CD14-positive monocyte (primary cell): ENCODE data around the gene BLMH. TPM values are rescaled to one million over a fixed set of nuclear protein-coding genes. Genes with fewer than 3 reads are reported as not detected.

ENCODE experiments used
- DNase-seq, 3 donors: peaks; one replicate each; pipeline ENCODE4 v3.0.0-alpha.2; 2011 to 2022
- H2AFZ ChIP-seq: 2 replicates; pipeline ENCODE4 v1.6.0; 2012; ENCODE audit warnings: mild to moderate bottlenecking, low read depth, low read length, inconsistent platforms; ENCODE audit not compliant: insufficient read depth, poor library complexity, severe bottlenecking
- H3K27ac ChIP-seq, 2 donors: 1 replicate in 1 of 2; 2 replicates in 1 of 2; pipeline ENCODE4 v1.5.1; 2012 to 2013; ENCODE audit warnings: low read length in 2 of 2, control low read depth in 1 of 2, inconsistent platforms in 1 of 2, low read depth in 1 of 2, mild to moderate bottlenecking in 1 of 2
- H3K27me3 ChIP-seq, 2 donors: one replicate each; pipeline versions ENCODE4 v1.6.0 to v1.6.1; 2011 to 2013; ENCODE audit warnings: low read length in 2 of 2; ENCODE audit not compliant: control insufficient read depth in 2 of 2, insufficient read depth in 2 of 2
- H3K36me3 ChIP-seq, 2 donors: replicated peaks in 1 of 2; 1 replicate in 1 of 2; 2 replicates in 1 of 2; pipeline versions ENCODE4 v1.5.1 to v1.6.1; 2012 to 2013; ENCODE audit warnings: low read length in 2 of 2, control low read depth in 1 of 2, inconsistent platforms in 1 of 2, mild to moderate bottlenecking in 1 of 2; ENCODE audit not compliant: insufficient read depth in 2 of 2, control insufficient read depth in 1 of 2
- H3K4me1 ChIP-seq, 2 donors: 1 replicate in 1 of 2; 2 replicates in 1 of 2; pipeline versions ENCODE4 v1.5.1 to v1.6.1; 2012 to 2013; ENCODE audit warnings: low read length in 2 of 2, control low read depth in 1 of 2, inconsistent platforms in 1 of 2, mild to moderate bottlenecking in 1 of 2, moderate library complexity in 1 of 2; ENCODE audit not compliant: insufficient read depth in 2 of 2, control insufficient read depth in 1 of 2
- H3K4me2 ChIP-seq: replicated peaks from 2 replicates; pipeline ENCODE3; 2012; ENCODE audit warnings: low read length, moderate library complexity, mild to moderate bottlenecking; ENCODE audit not compliant: poor library complexity, severe bottlenecking; ENCODE audit errors: extremely low read depth
- H3K4me3 ChIP-seq, 3 experiments: fragments of 200-600 bp in 1 of 3; sonication (generic) in 1 of 3; replicated peaks in 1 of 3; 1 replicate in 2 of 3; 2 replicates in 1 of 3; pipeline ENCODE4 v1.5.1; 2011 to 2013; ENCODE audit warnings: low read length in 3 of 3, mild to moderate bottlenecking in 3 of 3, control low read depth in 2 of 3, low read depth in 2 of 3, inconsistent platforms in 1 of 3, moderate library complexity in 1 of 3
- H3K79me2 ChIP-seq: 2 replicates; pipeline ENCODE4 v1.6.0; 2012; ENCODE audit warnings: mild to moderate bottlenecking, control low read depth, inconsistent platforms, low read length, moderate library complexity; ENCODE audit not compliant: insufficient read depth
- H3K9ac ChIP-seq: 2 replicates; pipeline ENCODE4 v1.6.0; 2017; ENCODE audit warnings: low read length, mild to moderate bottlenecking; ENCODE audit not compliant: insufficient read depth, poor library complexity, severe bottlenecking
- H3K9me3 ChIP-seq, 2 donors: replicated peaks in 1 of 2; 1 replicate in 1 of 2; 2 replicates in 1 of 2; pipeline versions ENCODE4 v1.5.1 to v1.6.1; 2012 to 2013; ENCODE audit warnings: low read length in 2 of 2, control low read depth in 1 of 2; ENCODE audit not compliant: control insufficient read depth in 1 of 2, insufficient read depth in 1 of 2
- H4K20me1 ChIP-seq: 2 replicates; pipeline ENCODE4 v1.6.0; 2012; ENCODE audit warnings: mild to moderate bottlenecking, low read length, control low read depth, moderate library complexity; ENCODE audit not compliant: insufficient read depth
- H3K27ac Mint-ChIP-seq, 7 donors: one replicate each; pipeline ENCODE4 v1.8.0; 2020; ENCODE audit warnings: mild to moderate bottlenecking in 7 of 7, mixed read lengths in 7 of 7, moderate library complexity in 6 of 7, inconsistent platforms in 2 of 7
- H3K27me3 Mint-ChIP-seq, 3 donors: one replicate each; pipeline ENCODE4 v1.8.0; 2021 to 2022; ENCODE audit warnings: low read depth in 3 of 3, mild to moderate bottlenecking in 3 of 3, mixed read lengths in 3 of 3, moderate library complexity in 3 of 3, inconsistent platforms in 1 of 3
- H3K36me3 Mint-ChIP-seq, 2 donors: one replicate each; pipeline ENCODE4 v1.8.0; 2020; ENCODE audit warnings: mixed read lengths in 2 of 2, inconsistent platforms in 1 of 2, mild to moderate bottlenecking in 1 of 2
- H3K4me1 Mint-ChIP-seq: one replicate; pipeline ENCODE4 v1.8.0; 2020; ENCODE audit warnings: mild to moderate bottlenecking, mixed read lengths
- H3K4me3 Mint-ChIP-seq, 2 donors: one replicate each; pipeline ENCODE4 v1.8.0; 2020; ENCODE audit warnings: mild to moderate bottlenecking in 2 of 2, mixed read lengths in 2 of 2, moderate library complexity in 1 of 2
- H3K9me3 Mint-ChIP-seq, 7 donors: one replicate each; pipeline ENCODE4 v1.8.0; 2020 to 2022; ENCODE audit warnings: mixed read lengths in 7 of 7, mild to moderate bottlenecking in 6 of 7, moderate library complexity in 6 of 7, inconsistent platforms in 2 of 7
- WGBS: methylation state at CpG from one replicate; pipeline ENCODE4 v1.1.5; 2013; ENCODE audit warnings: missing lambda C conversion rate; ENCODE audit not compliant: insufficient coverage; 5-methylcytosine and 5-hydroxymethylcytosine counted together
- intact Hi-C, 2 donors: fragments of 100-400 bp; cut with micrococcal nuclease; formaldehyde crosslinking; loops; one replicate each; pipeline versions ENCODE4 v1.15.0 to v1.15.1; 2023
- polyA minus RNA-seq: library from RNA; depleted of rRNA, polyadenylated mRNA; stranded (reverse); fragments of >200 nt; gene quantifications from 2 replicates; pipeline ENCODE4 v1.2.3, GENCODE V29; 2012
- polyA plus RNA-seq, 3 donors: library from polyadenylated mRNA; depleted of rRNA in 1 of 3; unstranded in 2 of 3; stranded (reverse) in 1 of 3; fragments of 300-500 nt in 2 of 3; fragments of >200 nt in 1 of 3; fragmentation: Illumina TruSeq in 2 of 3; gene quantifications; 1 replicate in 2 of 3; 2 replicates in 1 of 3; pipeline ENCODE4 v1.2.3, GENCODE V29; 2012 to 2021
- total RNA-seq, 12 experiments: library from RNA in 1 of 12; stranded (reverse) in 1 of 12; fragments of 120-200 nt in 1 of 12; gene quantifications; one replicate each; pipeline ENCODE4 v1.2.4 and lab custom pipeline; 2013 to 2026; ENCODE audit warnings: mixed read lengths in 6 of 12, inconsistent platforms in 1 of 12
- TF ChIP-seq, protein P1 (sequence below): fragments of 200-600 bp; IDR thresholded peaks from one replicate; pipeline ENCODE4 v1.8.0; 2022; ENCODE audit warnings: antibody characterized with exemption, mild to moderate bottlenecking

BLMH gene, protein sequence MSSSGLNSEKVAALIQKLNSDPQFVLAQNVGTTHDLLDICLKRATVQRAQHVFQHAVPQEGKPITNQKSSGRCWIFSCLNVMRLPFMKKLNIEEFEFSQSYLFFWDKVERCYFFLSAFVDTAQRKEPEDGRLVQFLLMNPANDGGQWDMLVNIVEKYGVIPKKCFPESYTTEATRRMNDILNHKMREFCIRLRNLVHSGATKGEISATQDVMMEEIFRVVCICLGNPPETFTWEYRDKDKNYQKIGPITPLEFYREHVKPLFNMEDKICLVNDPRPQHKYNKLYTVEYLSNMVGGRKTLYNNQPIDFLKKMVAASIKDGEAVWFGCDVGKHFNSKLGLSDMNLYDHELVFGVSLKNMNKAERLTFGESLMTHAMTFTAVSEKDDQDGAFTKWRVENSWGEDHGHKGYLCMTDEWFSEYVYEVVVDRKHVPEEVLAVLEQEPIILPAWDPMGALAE
- 12.6 TPM for total RNA-seq (2013)
- 10 to 100 TPM in 2 of 3 donors, 1 to 10 TPM in 1; 6.6 to 10.8 (median 10.4) TPM for polyA plus RNA-seq
- 4.6 and 8.3 TPM in 2 replicates for polyA minus RNA-seq
- total RNA-seq (lab: John Stamatoyannopoulos, UW): 8.6 to 43.8 (median 18.0) reads per million in 11 experiments

DNA sequence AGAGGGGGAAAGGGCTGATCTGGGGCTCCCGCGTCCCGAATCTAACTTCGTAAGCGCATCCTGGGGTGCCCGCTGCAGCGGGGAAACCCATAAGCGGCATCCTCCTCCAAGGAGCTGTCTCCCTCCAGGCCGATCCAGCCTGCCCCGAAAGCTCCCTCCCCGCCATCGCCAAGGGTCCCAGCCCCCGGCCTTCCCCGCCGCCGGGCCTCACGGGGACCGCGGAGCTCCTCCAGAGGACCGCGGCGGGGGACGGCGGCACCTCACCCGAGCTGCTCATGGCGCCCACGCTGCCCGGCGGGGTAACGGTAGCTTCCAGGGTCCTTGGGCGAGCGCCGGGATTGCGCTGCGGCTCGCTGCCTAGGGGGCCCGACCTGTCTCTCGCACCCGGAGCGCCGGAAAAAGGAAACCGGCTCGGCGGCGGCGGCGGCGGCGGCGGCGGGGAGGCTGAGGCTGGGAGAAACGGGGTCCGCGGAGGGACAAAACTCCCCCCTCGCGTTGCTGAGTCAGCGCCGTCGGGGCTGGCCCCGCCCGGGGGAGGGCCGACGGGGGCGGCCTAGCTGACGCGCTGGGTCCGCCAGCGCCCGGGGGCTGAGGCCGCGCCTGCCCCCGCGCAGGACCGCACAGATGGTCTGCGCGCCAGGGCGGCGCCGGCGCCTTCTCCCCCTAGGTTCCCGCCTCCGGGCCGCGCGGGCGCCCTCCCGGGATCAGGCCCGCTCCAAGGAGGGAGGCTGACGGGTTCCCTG is at the start of gene BLMH:
Gene BLMH, minus strand, starts transcription at position 402 of the 743 bp plus-strand sequence. Its CDS starts 125 bp downstream, at position 277.
- Histone ChIP-seq H3K9me3 (no peaks in the 10 kb centered on the region), H3K4me2 (peak within 1 kb of the TSS; percentile 97), H3K9ac (peak within 1 kb of the TSS; percentile 82), H3K36me3 (peaks cover 11 to 18% of the 10 kb centered on the region in 2 donors), H3K79me2 (peaks cover 5% of the 10 kb centered on the region), H4K20me1 (no peaks in the 10 kb centered on the region), H3K4me1 (peaks cover 17 to 21% of the 10 kb centered on the region in 2 donors), H3K4me3 (peak within 1 kb of the TSS; percentile 70 to 96 (median 93)), H2AFZ (peak within 1 kb of the TSS; percentile 98), H3K27me3 (peaks cover 4 to 9% of the 10 kb centered on the region in 2 donors), H3K27ac (peak within 1 kb of the TSS in 1 of 2 donors; percentile 12)
- Mint-ChIP-seq H3K27ac (peak within 1 kb of the TSS in 6 of 7 donors; percentile 14 to 89 (median 54)), H3K4me1 (peaks cover 14% of the 10 kb centered on the region), H3K9me3 (peaks cover 0 to 4% (median 0%) of the 10 kb centered on the region in 7 donors), H3K27me3 (peaks cover 4 to 8% (median 8%) of the 10 kb centered on the region in 3 donors), H3K4me3 (peak within 1 kb of the TSS; percentile 89 to 95), H3K36me3 (peaks cover 15 to 19% of the 10 kb centered on the region in 2 donors)
- TF ChIP-seq, protein P1, sequence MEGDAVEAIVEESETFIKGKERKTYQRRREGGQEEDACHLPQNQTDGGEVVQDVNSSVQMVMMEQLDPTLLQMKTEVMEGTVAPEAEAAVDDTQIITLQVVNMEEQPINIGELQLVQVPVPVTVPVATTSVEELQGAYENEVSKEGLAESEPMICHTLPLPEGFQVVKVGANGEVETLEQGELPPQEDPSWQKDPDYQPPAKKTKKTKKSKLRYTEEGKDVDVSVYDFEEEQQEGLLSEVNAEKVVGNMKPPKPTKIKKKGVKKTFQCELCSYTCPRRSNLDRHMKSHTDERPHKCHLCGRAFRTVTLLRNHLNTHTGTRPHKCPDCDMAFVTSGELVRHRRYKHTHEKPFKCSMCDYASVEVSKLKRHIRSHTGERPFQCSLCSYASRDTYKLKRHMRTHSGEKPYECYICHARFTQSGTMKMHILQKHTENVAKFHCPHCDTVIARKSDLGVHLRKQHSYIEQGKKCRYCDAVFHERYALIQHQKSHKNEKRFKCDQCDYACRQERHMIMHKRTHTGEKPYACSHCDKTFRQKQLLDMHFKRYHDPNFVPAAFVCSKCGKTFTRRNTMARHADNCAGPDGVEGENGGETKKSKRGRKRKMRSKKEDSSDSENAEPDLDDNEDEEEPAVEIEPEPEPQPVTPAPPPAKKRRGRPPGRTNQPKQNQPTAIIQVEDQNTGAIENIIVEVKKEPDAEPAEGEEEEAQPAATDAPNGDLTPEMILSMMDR: no peak
- intact Hi-C loops: loop anchor here (5.0 to 10.0 kb wide), 2 partner anchors 46 to 93 kb away; no protein-coding TSS in a partner anchor
- under 1% methylated on average over 84 of the region's 89 CpGs for WGBS
- DNase-seq: peak; percentile 52 to 65 (median 60)
